Measurements from ENCODE around the gene FZD1.

Gene FZD1

GRCh38 chr7:91233212-91233611, 31.0 kb upstream of the FZD1 start:
- no peak overlapping the region for H3K4me3 ChIP-seq (ENCODE audit: low read depth, low read length)
- TF ChIP-seq CTCF (IDR thresholded peaks at IDR 0.05; ENCODE audit: low read depth, low read length, missing control alignments) = no peak
- in situ Hi-C loops (cut with HindIII; ENCODE audit: low sequenced_read_pairs) = no loop called here
- DNase-seq (ENCODE audit: low read depth) = no peak

GRCh38 chr7:91235211-91235832, 28.9 kb upstream of the FZD1 start:
- in situ Hi-C loops (cut with HindIII; ENCODE audit: low sequenced_read_pairs) = no loop called here
- no peak for TF ChIP-seq CTCF (IDR thresholded peaks at IDR 0.05; ENCODE audit: low read depth, low read length, missing control alignments)
- no peak for DNase-seq (ENCODE audit: low read depth)
- no peak overlapping the region for H3K4me3 ChIP-seq (ENCODE audit: low read depth, low read length)

GRCh38 chr7:91239171-91239604, 25.0 kb upstream of the FZD1 start:
- no peak for TF ChIP-seq CTCF (IDR thresholded peaks at IDR 0.05; ENCODE audit: low read depth, low read length, missing control alignments)
- in situ Hi-C loops (cut with HindIII; ENCODE audit: low sequenced_read_pairs) = no loop called here
- no peak overlapping the region for H3K4me3 ChIP-seq (ENCODE audit: low read depth, low read length)
- peak; percentile 86 for DNase-seq (ENCODE audit: low read depth)

GRCh38 chr7:91239772-91240171, 24.5 kb upstream of the FZD1 start:
- H3K4me3 ChIP-seq (ENCODE audit: low read depth, low read length) = no peak overlapping the region
- TF ChIP-seq CTCF (IDR thresholded peaks at IDR 0.05; ENCODE audit: low read depth, low read length, missing control alignments) = no peak
- in situ Hi-C loops (cut with HindIII; ENCODE audit: low sequenced_read_pairs) = loop anchor here (5.0 kb wide), 1 partner anchor 77 kb away; no protein-coding TSS in a partner anchor
- no peak for DNase-seq (ENCODE audit: low read depth)

- TF ChIP-seq CTCF (IDR thresholded peaks at IDR 0.05; ENCODE audit: low read depth, low read length, missing control alignments) = no peak
- in situ Hi-C loops (cut with HindIII; ENCODE audit: low sequenced_read_pairs) = loop anchor here (5.0 kb wide), 1 partner anchor 78 kb away; no protein-coding TSS in a partner anchor
- no peak overlapping the region for H3K4me3 ChIP-seq (ENCODE audit: low read depth, low read length)
- DNase-seq (ENCODE audit: low read depth) = no peak
Measured at GRCh38 chr7:91240376-91240941, 23.8 kb upstream of the FZD1 start.

- no peak for DNase-seq (ENCODE audit: low read depth)
- in situ Hi-C loops (cut with HindIII; ENCODE audit: low sequenced_read_pairs) = loop anchor here (5.0 kb wide), 1 partner anchor 80 kb away; no protein-coding TSS in a partner anchor
- TF ChIP-seq CTCF (IDR thresholded peaks at IDR 0.05; ENCODE audit: low read depth, low read length, missing control alignments) = no peak
Measured at GRCh38 chr7:91242097-91242844, 22.0 kb upstream of the FZD1 start.

More at GRCh38 chr7:91242097-91242844, 22.0 kb upstream of the FZD1 start:
- no peak overlapping the region for H3K4me3 ChIP-seq (ENCODE audit: low read depth, low read length)
